ENCODE results near the gene SLC20A1.

The SLC20A1 gene

GRCh38 chr2:112709703-112710102 lies 64.0 kb downstream of the SLC20A1 start:
- DNase-seq (ENCODE audit: low spot score) = peak; percentile 4

GRCh38 chr2:112710956-112711750 lies 65.4 kb downstream of the SLC20A1 start:
- DNase-seq (ENCODE audit: low spot score) = peak; percentile 2

GRCh38 chr2:112712465-112712864 lies 66.7 kb downstream of the SLC20A1 start:
- no peak for DNase-seq (ENCODE audit: low spot score)

GRCh38 chr2:112712903-112713584 lies 67.3 kb downstream of the SLC20A1 start:
- DNase-seq (ENCODE audit: low spot score) = peak; percentile 56

Data from AG20443 (cell line).